Measurements from ENCODE around the gene INPP5A.

The INPP5A gene

DNA sequence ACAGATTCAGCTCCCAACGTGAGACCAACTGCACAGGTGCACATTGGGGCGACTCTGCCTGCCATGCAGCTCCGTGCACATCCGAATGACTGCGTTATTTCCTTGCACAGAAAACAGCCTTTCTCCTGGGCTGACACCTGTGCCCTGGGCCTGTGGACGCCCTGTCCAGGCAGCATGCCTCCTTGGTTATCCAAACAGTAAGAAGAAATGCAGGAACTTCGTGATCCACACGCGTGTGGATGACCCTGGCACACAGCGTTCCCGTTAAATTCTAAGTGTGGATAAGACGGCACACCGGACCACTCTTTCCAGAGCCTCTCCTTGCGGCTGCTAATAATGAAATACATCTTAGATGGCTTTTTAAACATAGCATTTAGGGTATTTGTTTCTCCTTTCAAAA is 208.8 kb downstream of the INPP5A start:
- no peaks in the 10 kb centered on the region for H3K4me1 ChIP-seq (ENCODE audit: control insufficient read depth, insufficient read depth, low read length, poor library complexity, severe bottlenecking)
- no peak for DNase-seq
- H3K4me3 ChIP-seq (ENCODE audit: insufficient read depth, low read depth, low read length, poor library complexity, severe bottlenecking): no peak overlapping the region
- peaks cover 4% of the 10 kb centered on the region for H3K36me3 ChIP-seq (ENCODE audit: control insufficient read depth, insufficient read depth, low read length)
- H3K27ac ChIP-seq (ENCODE audit: insufficient read depth, low read length, poor library complexity, severe bottlenecking): no peak overlapping the region
- no peaks in the 10 kb centered on the region for H3K27me3 ChIP-seq (replicated peaks; ENCODE audit: control insufficient read depth, insufficient read depth, low read length, poor library complexity, severe bottlenecking)
- H3K9me3 ChIP-seq (ENCODE audit: control insufficient read depth, low read length): no peaks in the 10 kb centered on the region

DNA sequence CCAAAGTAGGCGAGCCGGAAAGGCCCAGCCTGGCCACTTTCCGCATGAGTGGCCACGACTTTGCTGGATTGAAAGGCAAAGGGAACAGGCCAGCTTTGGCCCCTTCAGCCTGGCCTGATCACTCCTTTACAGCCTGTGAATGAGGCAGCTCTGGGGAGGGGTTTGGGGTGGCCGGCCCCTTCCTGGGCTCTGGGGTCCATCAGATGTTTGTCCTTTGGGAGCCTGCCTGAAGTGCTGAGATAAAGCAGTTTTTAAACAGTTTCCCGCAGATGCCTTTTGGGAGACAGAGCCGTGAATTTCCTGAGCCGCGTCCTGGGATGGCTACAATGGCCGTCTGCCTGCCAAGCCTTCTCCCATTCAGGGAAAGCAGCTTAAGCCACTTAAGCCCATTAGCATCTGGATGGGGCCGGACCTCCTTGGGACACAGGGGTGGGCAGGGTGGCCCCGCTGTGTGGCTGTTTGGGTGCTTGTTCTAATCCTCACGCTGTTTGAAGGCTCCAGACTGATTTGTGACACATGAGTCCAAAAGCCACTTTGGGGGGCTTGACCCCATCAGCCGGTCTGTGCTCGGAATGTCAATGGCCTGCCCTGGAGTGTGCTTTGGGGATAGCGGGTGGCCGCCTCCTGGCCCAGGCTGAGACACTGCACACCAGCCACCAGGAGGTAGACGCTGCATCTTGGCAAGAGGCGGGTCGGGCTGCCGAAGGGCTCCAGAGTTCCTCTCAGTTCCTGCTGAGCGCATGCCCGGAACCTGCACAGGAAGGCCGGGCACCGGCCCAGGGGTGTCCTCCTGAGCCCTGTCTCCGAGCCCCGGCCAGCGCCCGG is 209.4 kb downstream of the INPP5A start:
- no peaks in the 10 kb centered on the region for H3K27me3 ChIP-seq (replicated peaks; ENCODE audit: control insufficient read depth, insufficient read depth, low read length, poor library complexity, severe bottlenecking)
- H3K4me1 ChIP-seq (ENCODE audit: control insufficient read depth, insufficient read depth, low read length, poor library complexity, severe bottlenecking): no peaks in the 10 kb centered on the region
- peaks cover 4% of the 10 kb centered on the region for H3K36me3 ChIP-seq (ENCODE audit: control insufficient read depth, insufficient read depth, low read length)
- H3K9me3 ChIP-seq (ENCODE audit: control insufficient read depth, low read length): no peaks in the 10 kb centered on the region
- no peak overlapping the region for H3K4me3 ChIP-seq (ENCODE audit: insufficient read depth, low read depth, low read length, poor library complexity, severe bottlenecking)
- DNase-seq: no peak
- no peak overlapping the region for H3K27ac ChIP-seq (ENCODE audit: insufficient read depth, low read length, poor library complexity, severe bottlenecking)

DNA sequence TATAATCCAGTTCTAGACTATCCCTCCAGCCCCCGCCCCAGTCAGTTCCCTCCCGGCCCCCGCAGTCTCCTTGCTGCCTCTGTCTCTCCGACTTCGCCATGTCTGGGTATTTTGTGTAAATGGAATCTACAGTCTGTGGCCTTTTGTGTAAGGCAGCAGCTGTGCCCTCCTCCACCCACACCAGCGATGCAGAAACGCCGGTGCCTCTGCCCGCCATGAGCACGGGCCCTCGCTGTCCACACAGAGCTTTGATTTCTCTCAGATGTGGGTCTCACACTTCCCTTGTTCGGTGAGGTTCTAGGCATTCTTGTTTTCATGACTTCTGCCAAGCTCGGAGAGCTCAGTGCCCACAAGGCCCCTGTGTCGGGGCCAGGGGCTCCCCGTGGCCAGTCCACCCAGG is 210.5 kb downstream of the INPP5A start:
- Histone ChIP-seq H3K9me3 (ENCODE audit: control insufficient read depth, low read length) (no peaks in the 10 kb centered on the region), H3K27me3 (replicated peaks; ENCODE audit: control insufficient read depth, insufficient read depth, low read length, poor library complexity, severe bottlenecking) (no peaks in the 10 kb centered on the region), H3K4me3 (ENCODE audit: insufficient read depth, low read depth, low read length, poor library complexity, severe bottlenecking) (no peak overlapping the region), H3K36me3 (ENCODE audit: control insufficient read depth, insufficient read depth, low read length) (peaks cover 8% of the 10 kb centered on the region), H3K4me1 (ENCODE audit: control insufficient read depth, insufficient read depth, low read length, poor library complexity, severe bottlenecking) (no peaks in the 10 kb centered on the region), H3K27ac (ENCODE audit: insufficient read depth, low read length, poor library complexity, severe bottlenecking) (no peak overlapping the region)
- no peak for DNase-seq

DNA sequence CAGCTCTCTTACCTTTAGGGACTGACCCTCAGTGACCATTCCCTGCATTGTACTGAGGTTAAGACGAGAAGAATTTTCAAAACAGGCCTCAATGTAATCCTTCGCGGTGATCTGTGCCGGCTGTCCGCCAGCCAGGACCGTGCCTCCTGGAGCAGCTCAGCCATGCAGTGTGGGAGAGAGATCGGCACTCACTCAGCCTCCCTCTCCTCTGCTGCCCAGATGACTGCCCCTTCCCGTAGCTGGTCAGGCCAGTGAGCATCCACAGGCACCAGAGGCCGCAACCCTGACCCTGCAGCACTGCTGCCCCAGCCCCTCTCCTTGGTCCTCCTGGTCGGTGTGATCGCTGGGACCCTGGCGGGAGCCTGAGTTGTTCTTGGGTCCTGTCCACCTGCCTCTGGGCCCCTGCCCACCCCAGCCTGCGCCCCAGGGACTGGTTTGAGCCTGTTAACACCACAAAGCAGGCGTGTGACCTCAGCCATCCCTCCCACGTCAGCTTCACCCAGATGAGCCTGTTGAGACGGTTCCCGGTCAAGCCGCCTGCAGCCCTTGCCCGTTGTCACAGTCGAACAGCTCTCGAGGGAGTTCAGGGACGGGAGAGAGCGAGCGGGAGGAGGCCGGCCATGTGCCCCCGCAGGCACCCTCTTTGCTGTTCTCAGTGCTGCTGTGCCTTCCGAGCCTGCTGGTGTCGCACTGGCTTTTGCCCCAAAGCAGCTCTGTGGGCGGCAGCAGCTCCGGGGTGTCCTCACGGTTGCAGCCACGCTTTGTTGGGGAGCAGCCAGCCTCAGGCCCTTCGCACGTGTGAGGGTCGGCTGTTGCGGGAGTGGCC is 211.2 kb downstream of the INPP5A start:
- Histone ChIP-seq H3K4me3 (ENCODE audit: insufficient read depth, low read depth, low read length, poor library complexity, severe bottlenecking) (no peak overlapping the region), H3K4me1 (ENCODE audit: control insufficient read depth, insufficient read depth, low read length, poor library complexity, severe bottlenecking) (no peaks in the 10 kb centered on the region), H3K36me3 (ENCODE audit: control insufficient read depth, insufficient read depth, low read length) (peaks cover 14% of the 10 kb centered on the region), H3K27ac (ENCODE audit: insufficient read depth, low read length, poor library complexity, severe bottlenecking) (no peak overlapping the region), H3K9me3 (ENCODE audit: control insufficient read depth, low read length) (no peaks in the 10 kb centered on the region), H3K27me3 (replicated peaks; ENCODE audit: control insufficient read depth, insufficient read depth, low read length, poor library complexity, severe bottlenecking) (no peaks in the 10 kb centered on the region)
- DNase-seq: no peak

DNA sequence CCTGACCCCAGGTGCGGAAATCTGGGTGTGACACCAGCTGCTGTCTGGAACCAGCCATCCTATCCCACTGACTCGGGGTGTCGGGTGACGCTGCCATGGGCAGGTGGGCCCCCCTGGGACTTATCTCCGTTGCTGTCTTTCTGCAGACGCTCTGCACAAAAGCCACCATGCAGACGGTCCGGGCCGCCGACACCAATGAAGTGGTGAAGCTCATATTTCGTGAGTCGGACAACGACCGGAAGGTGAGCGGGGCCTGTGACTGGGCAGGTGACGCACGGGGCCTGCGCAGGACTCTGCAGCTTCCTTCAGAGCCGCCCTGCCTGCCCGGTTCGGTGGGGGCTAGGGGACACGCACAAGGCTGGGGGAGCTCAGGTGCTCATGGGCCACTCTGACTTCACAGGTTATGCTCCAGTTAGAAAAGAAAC is 211.8 kb downstream of the INPP5A start:
- no peak overlapping the region for H3K4me3 ChIP-seq (ENCODE audit: insufficient read depth, low read depth, low read length, poor library complexity, severe bottlenecking)
- DNase-seq: no peak
- no peaks in the 10 kb centered on the region for H3K27me3 ChIP-seq (replicated peaks; ENCODE audit: control insufficient read depth, insufficient read depth, low read length, poor library complexity, severe bottlenecking)
- peaks cover 14% of the 10 kb centered on the region for H3K36me3 ChIP-seq (ENCODE audit: control insufficient read depth, insufficient read depth, low read length)
- no peaks in the 10 kb centered on the region for H3K9me3 ChIP-seq (ENCODE audit: control insufficient read depth, low read length)
- no peaks in the 10 kb centered on the region for H3K4me1 ChIP-seq (ENCODE audit: control insufficient read depth, insufficient read depth, low read length, poor library complexity, severe bottlenecking)
- no peak overlapping the region for H3K27ac ChIP-seq (ENCODE audit: insufficient read depth, low read length, poor library complexity, severe bottlenecking)

DNA sequence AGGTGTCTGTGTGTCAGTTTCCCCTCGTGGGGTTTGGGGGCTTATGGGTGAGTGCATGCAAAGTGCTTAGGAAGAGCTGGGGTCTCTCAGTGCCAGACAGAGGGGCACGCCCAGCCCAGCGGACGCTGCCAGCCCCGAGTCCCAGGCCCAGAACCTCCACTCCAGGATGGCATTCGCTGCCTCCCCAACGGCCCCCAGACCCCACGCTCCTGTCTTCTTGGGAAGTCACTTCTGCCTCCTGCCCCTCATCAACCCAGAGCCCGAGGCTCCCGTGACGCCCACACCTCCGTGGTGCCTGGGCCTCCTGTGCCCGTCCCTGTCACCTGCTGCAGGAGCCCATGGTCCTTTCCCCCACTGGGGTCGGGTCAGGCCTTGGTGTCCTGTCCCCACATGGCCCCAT is 213.3 kb downstream of the INPP5A start:
- Histone ChIP-seq H3K9me3 (ENCODE audit: control insufficient read depth, low read length) (no peaks in the 10 kb centered on the region), H3K36me3 (ENCODE audit: control insufficient read depth, insufficient read depth, low read length) (peaks cover 19% of the 10 kb centered on the region), H3K27me3 (replicated peaks; ENCODE audit: control insufficient read depth, insufficient read depth, low read length, poor library complexity, severe bottlenecking) (no peaks in the 10 kb centered on the region), H3K4me3 (ENCODE audit: insufficient read depth, low read depth, low read length, poor library complexity, severe bottlenecking) (no peak overlapping the region), H3K27ac (ENCODE audit: insufficient read depth, low read length, poor library complexity, severe bottlenecking) (no peak overlapping the region), H3K4me1 (ENCODE audit: control insufficient read depth, insufficient read depth, low read length, poor library complexity, severe bottlenecking) (no peaks in the 10 kb centered on the region)
- DNase-seq: no peak

DNA sequence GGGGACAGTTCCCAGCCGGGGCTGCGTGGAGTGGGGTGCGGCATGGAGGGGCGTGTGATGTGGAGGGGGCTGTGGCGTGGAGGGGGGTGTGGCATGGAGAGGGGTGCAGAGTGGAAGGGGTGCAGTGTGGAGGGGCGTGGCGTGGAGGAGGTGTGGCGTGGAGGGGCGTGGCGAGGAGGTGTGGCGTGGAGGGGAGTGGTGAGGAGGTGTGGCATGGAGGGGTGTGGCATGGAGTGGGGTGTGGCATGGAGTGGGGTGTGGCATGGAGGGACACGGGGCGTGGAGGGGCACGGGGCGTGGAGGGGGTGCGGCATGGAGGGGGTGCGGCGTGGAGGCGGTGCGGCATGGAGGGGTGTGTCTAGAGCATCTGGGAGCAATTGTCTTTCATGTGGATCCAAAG is 214.8 kb downstream of the INPP5A start:
- Histone ChIP-seq H3K27me3 (replicated peaks; ENCODE audit: control insufficient read depth, insufficient read depth, low read length, poor library complexity, severe bottlenecking) (no peaks in the 10 kb centered on the region), H3K27ac (ENCODE audit: insufficient read depth, low read length, poor library complexity, severe bottlenecking) (no peak overlapping the region), H3K9me3 (ENCODE audit: control insufficient read depth, low read length) (no peaks in the 10 kb centered on the region), H3K4me3 (ENCODE audit: insufficient read depth, low read depth, low read length, poor library complexity, severe bottlenecking) (no peak overlapping the region), H3K4me1 (ENCODE audit: control insufficient read depth, insufficient read depth, low read length, poor library complexity, severe bottlenecking) (no peaks in the 10 kb centered on the region), H3K36me3 (ENCODE audit: control insufficient read depth, insufficient read depth, low read length) (peaks cover 19% of the 10 kb centered on the region)
- DNase-seq: no peak

DNA sequence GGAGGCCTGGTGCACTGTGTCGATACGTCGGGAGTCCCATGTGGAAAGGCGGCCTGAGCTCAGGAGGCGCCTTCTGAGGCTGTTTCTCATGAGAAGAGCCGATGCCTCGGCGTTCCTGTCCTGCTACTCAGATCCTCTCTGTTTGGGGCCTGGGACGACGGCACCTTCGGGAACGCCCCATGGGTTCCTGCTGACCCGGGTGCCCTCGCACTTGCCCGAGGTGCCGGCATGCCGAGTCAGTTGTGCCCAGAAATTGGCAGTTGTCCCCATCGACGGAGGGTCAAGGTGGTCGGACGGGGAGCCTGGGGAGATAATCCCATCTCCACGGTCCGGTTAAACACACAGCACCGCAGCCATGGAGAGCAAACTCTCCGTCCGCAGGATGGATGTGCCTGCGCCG is 215.4 kb downstream of the INPP5A start:
- peaks cover 19% of the 10 kb centered on the region for H3K36me3 ChIP-seq (ENCODE audit: control insufficient read depth, insufficient read depth, low read length)
- H3K27me3 ChIP-seq (replicated peaks; ENCODE audit: control insufficient read depth, insufficient read depth, low read length, poor library complexity, severe bottlenecking): no peaks in the 10 kb centered on the region
- H3K9me3 ChIP-seq (ENCODE audit: control insufficient read depth, low read length): no peaks in the 10 kb centered on the region
- no peak overlapping the region for H3K4me3 ChIP-seq (ENCODE audit: insufficient read depth, low read depth, low read length, poor library complexity, severe bottlenecking)
- H3K4me1 ChIP-seq (ENCODE audit: control insufficient read depth, insufficient read depth, low read length, poor library complexity, severe bottlenecking): no peaks in the 10 kb centered on the region
- DNase-seq: no peak
- H3K27ac ChIP-seq (ENCODE audit: insufficient read depth, low read length, poor library complexity, severe bottlenecking): no peak overlapping the region

DNA sequence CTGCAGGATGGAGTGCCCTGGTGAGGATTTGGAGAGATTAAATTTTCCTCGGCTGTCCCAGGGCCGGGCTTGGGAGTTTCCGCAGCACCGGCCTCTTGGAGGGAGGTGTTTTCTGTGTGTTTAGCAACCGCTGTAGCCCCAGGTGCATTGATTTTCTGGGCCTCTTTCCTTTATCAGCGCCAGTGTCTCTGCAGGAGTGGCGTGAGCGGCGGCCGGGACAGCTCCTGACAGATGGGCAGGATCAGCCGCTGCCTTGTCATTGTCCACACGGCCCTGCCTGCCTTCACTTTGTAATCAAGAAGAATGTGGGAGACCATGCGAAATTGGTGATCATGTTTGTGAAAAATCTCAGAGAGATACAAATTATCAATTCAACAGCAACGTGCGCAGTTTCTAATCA is 216.0 kb downstream of the INPP5A start:
- Histone ChIP-seq H3K27ac (ENCODE audit: insufficient read depth, low read length, poor library complexity, severe bottlenecking) (no peak overlapping the region), H3K36me3 (ENCODE audit: control insufficient read depth, insufficient read depth, low read length) (peaks cover 21% of the 10 kb centered on the region), H3K4me1 (ENCODE audit: control insufficient read depth, insufficient read depth, low read length, poor library complexity, severe bottlenecking) (no peaks in the 10 kb centered on the region), H3K9me3 (ENCODE audit: control insufficient read depth, low read length) (no peaks in the 10 kb centered on the region), H3K4me3 (ENCODE audit: insufficient read depth, low read depth, low read length, poor library complexity, severe bottlenecking) (no peak overlapping the region), H3K27me3 (replicated peaks; ENCODE audit: control insufficient read depth, insufficient read depth, low read length, poor library complexity, severe bottlenecking) (no peaks in the 10 kb centered on the region)
- DNase-seq: no peak

DNA sequence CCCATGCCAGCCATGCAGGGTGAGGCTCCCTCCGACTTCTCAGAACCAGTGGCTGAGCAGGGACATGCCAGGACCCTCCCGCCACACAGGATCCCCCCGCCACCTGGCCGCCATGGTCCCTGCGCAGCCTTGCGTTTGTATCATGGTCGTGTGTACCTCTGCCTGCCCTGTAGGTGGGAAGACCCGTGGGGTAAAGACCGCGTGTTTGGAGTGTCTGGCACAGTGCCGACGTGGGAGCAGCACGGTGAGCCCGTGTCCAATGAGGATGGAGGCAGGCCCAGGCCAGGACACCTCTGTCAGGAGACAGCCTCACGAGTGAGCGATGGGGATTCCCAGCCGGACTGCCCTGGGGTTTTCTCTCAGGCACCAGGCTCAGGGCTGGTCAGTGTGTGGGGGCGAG is 216.5 kb downstream of the INPP5A start:
- no peaks in the 10 kb centered on the region for H3K27me3 ChIP-seq (replicated peaks; ENCODE audit: control insufficient read depth, insufficient read depth, low read length, poor library complexity, severe bottlenecking)
- peaks cover 26% of the 10 kb centered on the region for H3K36me3 ChIP-seq (ENCODE audit: control insufficient read depth, insufficient read depth, low read length)

More for the DNA sequence above, 216.5 kb downstream of the INPP5A start:
- H3K4me1 ChIP-seq (ENCODE audit: control insufficient read depth, insufficient read depth, low read length, poor library complexity, severe bottlenecking): no peaks in the 10 kb centered on the region
- no peak overlapping the region for H3K4me3 ChIP-seq (ENCODE audit: insufficient read depth, low read depth, low read length, poor library complexity, severe bottlenecking)
- no peaks in the 10 kb centered on the region for H3K9me3 ChIP-seq (ENCODE audit: control insufficient read depth, low read length)
- H3K27ac ChIP-seq (ENCODE audit: insufficient read depth, low read length, poor library complexity, severe bottlenecking): no peak overlapping the region
- DNase-seq: no peak
